Stimulated activated naive CD8-positive, alpha-beta T cell treated with anti-CD3 and anti-CD28 coated beads, Interleukin-15, amount 100 ng/mL, for 72 hours (primary cell): Measurements from ENCODE around the gene ACSL5.
A peak's percentile ranks its signal among the peaks of the same experiment; 100 is the strongest.
"Not testable (repeated sequence)": the region's sequence is repeated elsewhere in the genome, so short reads cannot be mapped to it uniquely, and the experiment has no call there.

Experiments used
- ATAC-seq: fragments of 150-1000 bp; cut with Tn5 transposase; 2 replicates; pipeline ENCODE4 v1.10.0; 2021; ENCODE audit warnings: mild to moderate bottlenecking, moderate library complexity
- DNase-seq, 2 donors: peaks; one replicate each; pipeline ENCODE4 v3.0.0; 2021 to 2022
- H3K27ac Mint-ChIP-seq, 2 donors: one replicate each; pipeline ENCODE4 v1.8.0; 2022; ENCODE audit warnings: mild to moderate bottlenecking in 2 of 2, mixed read lengths in 2 of 2, moderate library complexity in 2 of 2
- H3K27me3 Mint-ChIP-seq: one replicate; pipeline ENCODE4 v1.8.0; 2022; ENCODE audit warnings: mixed read lengths
- H3K4me1 Mint-ChIP-seq: one replicate; pipeline ENCODE4 v1.8.0; 2022; ENCODE audit warnings: mild to moderate bottlenecking, mixed read lengths
- H3K4me3 Mint-ChIP-seq, 2 donors: one replicate each; pipeline ENCODE4 v1.8.0; 2022; ENCODE audit warnings: mild to moderate bottlenecking in 2 of 2, mixed read lengths in 2 of 2, moderate library complexity in 1 of 2
- H3K9me3 Mint-ChIP-seq, 2 donors: one replicate each; pipeline ENCODE4 v1.8.0; 2022; ENCODE audit warnings: mixed read lengths in 2 of 2

ACSL5 gene

DNA sequence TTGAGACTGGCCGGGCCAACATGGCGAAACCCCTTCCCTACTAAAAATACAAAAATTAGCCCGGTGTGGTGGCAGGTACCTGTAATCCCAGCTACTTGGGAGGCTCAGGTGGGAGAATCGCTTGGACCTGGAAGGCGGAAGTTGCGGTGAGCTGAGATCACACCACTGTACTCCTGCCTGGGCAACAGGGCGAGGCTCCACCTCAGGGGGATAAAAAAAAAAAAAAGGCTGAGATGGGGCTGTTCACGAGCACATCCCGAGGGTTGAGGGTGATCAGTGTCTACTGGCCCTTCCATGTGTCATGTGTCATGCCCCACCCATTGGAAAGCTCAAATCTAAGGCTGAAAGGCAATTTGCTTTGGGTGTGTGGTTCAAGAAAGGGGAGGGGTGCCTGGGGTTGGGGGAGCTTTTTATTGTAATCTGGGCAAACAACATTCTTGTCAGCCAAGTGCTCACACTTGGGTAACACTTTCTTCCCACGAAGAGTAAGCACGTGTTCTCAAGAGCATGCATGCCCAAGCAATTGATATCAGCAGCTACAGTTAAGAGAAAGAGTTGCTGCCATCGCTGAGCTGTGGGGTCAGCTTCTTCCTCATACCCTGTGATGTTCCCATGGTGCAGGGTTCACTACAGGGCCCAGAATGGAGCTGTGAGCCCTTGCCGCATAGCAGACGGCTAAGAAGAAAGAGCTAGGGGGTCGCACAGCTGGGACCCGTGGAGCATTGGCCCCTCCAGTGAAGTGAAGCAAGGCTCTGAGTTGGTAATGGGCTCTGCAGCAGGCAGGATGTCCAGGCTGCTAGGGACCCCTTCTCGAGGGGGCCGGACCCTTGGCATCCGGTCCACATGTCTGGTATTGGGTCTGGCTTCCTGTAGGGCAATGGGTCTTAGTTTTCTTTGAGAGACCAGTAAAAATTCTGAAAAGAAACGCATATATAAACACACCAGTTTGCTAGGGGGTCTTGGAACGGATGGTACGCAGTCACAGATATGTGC is 9.9 kb upstream of the ACSL5 start:
- Mint-ChIP-seq H3K9me3 (no peaks in the 10 kb centered on the region), H3K27me3 (no peaks in the 10 kb centered on the region), H3K4me3 (no peak overlapping the region), H3K4me1 (no peaks in the 10 kb centered on the region), H3K27ac (no peak overlapping the region)
- DNase-seq (no peak), ATAC-seq (no peak)

DNA sequence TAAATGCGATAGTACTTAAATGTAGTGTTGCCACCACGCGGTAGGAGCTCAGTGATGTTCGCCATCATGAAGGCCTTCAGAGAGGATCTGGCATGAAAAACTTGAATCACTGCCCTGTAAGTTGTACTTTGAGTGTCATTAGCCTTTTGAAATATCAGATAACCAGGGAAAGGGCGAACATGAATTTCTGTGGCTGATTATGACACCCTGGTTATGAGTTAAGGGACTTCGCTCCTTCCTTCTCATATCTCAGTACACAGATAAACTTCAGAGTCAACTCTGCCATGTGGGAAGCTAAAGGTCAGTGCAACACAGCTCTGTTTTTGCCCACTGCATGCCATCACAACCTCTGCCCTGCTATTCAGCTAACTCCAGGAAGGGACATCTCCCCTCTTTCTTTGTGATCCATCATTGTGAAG is 8.9 kb upstream of the ACSL5 start:
- peak overlapping the region in 1 of 2 donors; percentile 6 for H3K27ac Mint-ChIP-seq
- no peaks in the 10 kb centered on the region for H3K9me3 Mint-ChIP-seq
- no peak overlapping the region for H3K4me3 Mint-ChIP-seq
- DNase-seq (no peak), ATAC-seq (no peak)
- H3K27me3 Mint-ChIP-seq = no peaks in the 10 kb centered on the region
- H3K4me1 Mint-ChIP-seq = no peaks in the 10 kb centered on the region

DNA sequence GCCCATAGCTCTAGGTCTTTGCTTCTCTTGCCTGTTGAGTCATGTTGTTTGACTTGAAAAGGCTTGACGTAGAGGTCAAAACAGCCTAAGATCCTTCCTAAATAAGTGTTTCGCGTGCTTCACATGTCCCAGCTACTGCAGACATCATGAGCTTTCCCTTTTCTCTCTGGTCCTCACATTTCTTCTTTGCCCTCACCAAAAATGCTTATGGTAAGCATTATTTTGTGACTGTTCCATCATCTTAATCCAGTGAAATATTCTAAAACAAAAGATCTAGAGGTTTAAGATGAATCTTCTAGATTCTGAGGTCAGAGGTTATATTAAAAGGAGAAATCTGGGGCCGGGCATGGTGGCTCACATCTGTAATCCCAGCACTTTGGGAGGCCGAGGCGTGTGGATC is 8.5 kb upstream of the ACSL5 start:
- H3K27me3 Mint-ChIP-seq = no peaks in the 10 kb centered on the region
- no peak for DNase-seq
- no peak for ATAC-seq
- H3K4me3 Mint-ChIP-seq = no peak overlapping the region
- H3K27ac Mint-ChIP-seq = no peak overlapping the region
- no peaks in the 10 kb centered on the region for H3K9me3 Mint-ChIP-seq
- H3K4me1 Mint-ChIP-seq = no peaks in the 10 kb centered on the region

DNA sequence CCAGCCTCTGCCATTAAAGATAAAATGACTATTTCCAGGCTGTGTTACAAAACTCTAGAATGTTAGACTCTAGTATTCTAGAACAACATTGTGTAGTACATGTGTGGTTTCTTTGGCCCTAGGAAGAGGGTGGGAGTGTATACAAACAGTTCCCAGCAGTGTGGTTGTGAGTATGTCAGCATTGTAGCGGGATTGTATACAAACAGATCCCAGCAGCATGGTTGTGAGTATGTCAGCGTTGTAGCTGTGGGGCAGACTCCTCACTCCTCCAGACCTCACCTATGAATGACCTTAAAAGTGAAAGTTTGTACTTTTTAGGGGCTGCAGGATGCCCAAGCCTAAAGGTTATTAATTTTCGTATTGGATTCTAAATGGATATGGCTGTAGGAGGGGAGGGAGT is 6.9 kb upstream of the ACSL5 start:
- DNase-seq (no peak), ATAC-seq (no peak)
- Mint-ChIP-seq H3K27ac (no peak overlapping the region), H3K4me1 (peaks cover 8% of the 10 kb centered on the region), H3K9me3 (peaks cover 4 to 6% of the 10 kb centered on the region in 2 donors), H3K27me3 (no peaks in the 10 kb centered on the region), H3K4me3 (no peak overlapping the region)

GRCh38 chr10:112367516-112367915 is 6.4 kb upstream of the ACSL5 start:
- ATAC-seq (no peak), DNase-seq (no peak)
- H3K9me3 Mint-ChIP-seq = peaks cover 4 to 6% of the 10 kb centered on the region in 2 donors
- peaks cover 14% of the 10 kb centered on the region for H3K4me1 Mint-ChIP-seq
- no peaks in the 10 kb centered on the region for H3K27me3 Mint-ChIP-seq
- no peak overlapping the region for H3K27ac Mint-ChIP-seq
- no peak overlapping the region for H3K4me3 Mint-ChIP-seq

- no peak for DNase-seq
- Mint-ChIP-seq H3K27me3 (no peaks in the 10 kb centered on the region), H3K4me1 (peaks cover 33% of the 10 kb centered on the region), H3K27ac (no peak overlapping the region), H3K9me3 (peaks cover 4 to 6% of the 10 kb centered on the region in 2 donors), H3K4me3 (no peak overlapping the region)
- ATAC-seq = peak; percentile 51
Observed at GRCh38 chr10:112369495-112370423, 4.2 kb upstream of the ACSL5 start.

DNA sequence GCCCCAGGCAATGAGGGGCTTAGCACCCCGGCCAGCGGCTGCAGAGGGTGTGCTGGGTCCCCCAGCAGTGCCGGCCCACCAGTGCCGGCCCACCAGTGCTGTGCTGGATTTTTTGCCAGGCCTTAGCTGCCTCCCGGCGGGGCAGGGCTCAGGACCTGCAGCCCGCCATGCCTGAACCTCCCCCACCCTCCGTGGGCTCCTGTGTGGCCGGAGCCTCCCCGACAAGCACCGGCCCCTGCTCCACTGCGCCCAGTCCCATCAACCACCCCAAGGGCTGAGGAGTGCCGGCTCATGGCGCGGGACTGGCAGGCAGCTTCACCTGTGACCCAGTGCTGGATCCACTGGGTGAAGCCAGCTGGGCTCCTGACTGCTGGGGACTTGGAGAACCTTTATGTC is 3.5 kb upstream of the ACSL5 start:
- Mint-ChIP-seq H3K27ac (no peak overlapping the region), H3K27me3 (no peaks in the 10 kb centered on the region), H3K4me3 (peak overlapping the region in 1 of 2 donors; percentile 29), H3K9me3 (peaks cover 4 to 6% of the 10 kb centered on the region in 2 donors), H3K4me1 (peaks cover 40% of the 10 kb centered on the region)
- DNase-seq (no peak), ATAC-seq (no peak)

- H3K27me3 Mint-ChIP-seq, H3K9me3 Mint-ChIP-seq, DNase-seq, H3K27ac Mint-ChIP-seq, ATAC-seq: not testable (repeated sequence)
- Mint-ChIP-seq H3K4me3 (peak overlapping the region in 1 of 2 donors; percentile 0), H3K4me1 (peaks cover 49% of the 10 kb centered on the region)
Observed at GRCh38 chr10:112371326-112371725, 2.6 kb upstream of the ACSL5 start.

- H3K27ac Mint-ChIP-seq, H3K27me3 Mint-ChIP-seq, ATAC-seq, H3K9me3 Mint-ChIP-seq: not testable (repeated sequence)
- peak overlapping the region; percentile 33 to 59 for H3K4me3 Mint-ChIP-seq
- peaks cover 58% of the 10 kb centered on the region for H3K4me1 Mint-ChIP-seq
- DNase-seq = peak; percentile 33 to 36
Observed at GRCh38 chr10:112372182-112372810, 1.6 kb upstream of the ACSL5 start.

GRCh38 chr10:112374724-112375541 is 1.0 kb downstream of the ACSL5 start:
- no peaks in the 10 kb centered on the region for H3K27me3 Mint-ChIP-seq
- H3K4me3 Mint-ChIP-seq = peak overlapping the region; percentile 95 to 100
- DNase-seq (peak; percentile 17 to 26), ATAC-seq (peak; percentile 59)
- H3K27ac Mint-ChIP-seq = peak overlapping the region; percentile 100
- H3K9me3 Mint-ChIP-seq = peaks cover 4 to 6% of the 10 kb centered on the region in 2 donors
- H3K4me1 Mint-ChIP-seq = peaks cover 85% of the 10 kb centered on the region

DNA sequence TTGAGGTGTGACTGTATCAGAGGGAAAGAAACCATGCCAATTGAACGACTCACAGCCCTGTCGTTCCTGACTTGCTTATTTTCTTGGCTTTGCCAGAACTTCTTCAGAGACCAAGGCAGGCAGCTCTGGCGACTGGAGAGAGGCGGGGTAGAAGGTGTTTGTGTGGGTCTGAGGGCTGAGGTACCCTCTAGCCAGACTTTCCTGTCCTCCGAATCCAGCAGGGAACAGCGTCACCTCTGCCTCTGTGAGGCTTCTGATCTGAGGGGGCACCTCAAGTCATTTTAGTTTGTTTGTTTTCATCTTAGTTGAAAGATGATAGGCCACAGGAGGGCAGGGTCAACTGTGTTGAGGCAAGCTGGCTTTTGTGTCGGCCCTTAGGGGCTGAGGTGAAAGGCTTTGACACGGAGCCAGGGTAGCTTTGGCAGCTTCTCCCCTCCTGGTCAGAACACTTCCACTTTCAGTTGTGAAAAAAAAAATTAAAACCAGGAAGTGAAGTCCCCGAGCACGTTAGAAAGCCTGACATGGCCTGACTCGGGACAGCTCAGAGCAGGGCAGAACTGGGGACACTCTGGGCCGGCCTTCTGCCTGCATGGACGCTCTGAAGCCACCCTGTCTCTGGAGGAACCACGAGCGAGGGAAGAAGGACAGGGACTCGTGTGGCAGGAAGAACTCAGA is 1.9 kb downstream of the ACSL5 start:
- H3K4me3 Mint-ChIP-seq = peak overlapping the region; percentile 95 to 100
- peak overlapping the region; percentile 100 for H3K27ac Mint-ChIP-seq
- DNase-seq (peak; percentile 41 to 54), ATAC-seq (peak; percentile 77)
- peaks cover 94% of the 10 kb centered on the region for H3K4me1 Mint-ChIP-seq
- H3K9me3 Mint-ChIP-seq = peaks cover 4 to 6% of the 10 kb centered on the region in 2 donors
- H3K27me3 Mint-ChIP-seq = no peaks in the 10 kb centered on the region

DNA sequence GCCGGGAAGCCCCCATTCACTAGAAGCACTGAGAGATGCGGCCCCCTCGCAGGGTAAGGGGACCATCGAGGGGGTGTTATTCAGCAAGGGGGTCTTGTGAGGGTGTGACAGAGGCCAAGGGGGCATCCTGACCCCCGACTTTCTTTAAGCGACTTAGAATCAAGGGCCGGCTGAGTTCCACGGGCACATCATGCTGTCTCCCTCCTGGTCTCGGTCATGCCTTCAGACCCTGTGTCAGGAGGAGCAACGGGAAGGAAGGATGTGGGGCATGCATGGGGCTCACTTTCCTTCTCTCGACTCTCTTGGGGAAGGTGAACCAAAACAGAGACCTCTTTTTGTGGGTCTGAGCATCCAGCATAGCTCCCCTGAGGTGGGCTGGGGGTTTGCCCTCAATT is 2.5 kb downstream of the ACSL5 start:
- Mint-ChIP-seq H3K27ac (peak overlapping the region; percentile 100), H3K9me3 (peaks cover under 1 to 1% of the 10 kb centered on the region in 2 donors), H3K4me3 (peak overlapping the region; percentile 95 to 100), H3K4me1 (peaks cover 94% of the 10 kb centered on the region), H3K27me3 (no peaks in the 10 kb centered on the region)
- ATAC-seq (peak; percentile 31), DNase-seq (no peak)

DNA sequence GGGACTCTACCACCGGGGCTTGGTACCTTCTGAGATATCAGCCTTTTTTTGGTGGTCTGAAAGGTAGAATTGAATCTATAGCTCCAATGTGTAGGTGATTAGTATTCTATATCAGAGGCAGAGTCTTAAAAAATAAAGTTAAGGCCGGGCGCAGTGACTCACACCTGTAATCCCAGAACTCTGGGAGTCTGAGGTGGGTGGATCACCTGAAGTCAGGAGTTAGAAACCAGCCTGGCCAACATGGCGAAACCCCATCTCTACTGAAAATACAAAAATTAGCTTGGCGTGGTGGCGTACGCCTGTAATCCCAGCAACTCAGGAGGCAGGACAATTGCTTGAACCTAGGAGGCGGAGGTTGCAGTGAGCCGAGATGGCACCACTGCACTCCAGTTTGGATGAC is 3.2 kb downstream of the ACSL5 start:
- H3K4me3 Mint-ChIP-seq = peak overlapping the region; percentile 95 to 100
- H3K27ac Mint-ChIP-seq = peak overlapping the region; percentile 13 to 67
- peaks cover 92% of the 10 kb centered on the region for H3K4me1 Mint-ChIP-seq
- DNase-seq, H3K27me3 Mint-ChIP-seq, H3K9me3 Mint-ChIP-seq, ATAC-seq: not testable (repeated sequence)
